Tibial nerve (tissue), 4 donors: ENCODE results near the gene VRK2.

Source experiments
- EP300 ChIP-seq, 2 donors: sonication (generic); formaldehyde crosslinking; IDR thresholded peaks; one replicate each; pipeline ENCODE4 v1.6.1; 2017; ENCODE audit warnings: antibody characterized with exemption in 2 of 2, mild to moderate bottlenecking in 1 of 2
- TF ChIP-seq, protein P1 (sequence below), 5 experiments: fragments of 200-600 bp in 3 of 5; fragments of 450-650 bp in 2 of 5; sonication (generic) in 3 of 5; IDR thresholded peaks; one replicate each; pipeline ENCODE4 v1.5.1; 2016 to 2019; ENCODE audit warnings: antibody characterized with exemption in 5 of 5, mild to moderate bottlenecking in 3 of 5, moderate library complexity in 2 of 5

DNA sequence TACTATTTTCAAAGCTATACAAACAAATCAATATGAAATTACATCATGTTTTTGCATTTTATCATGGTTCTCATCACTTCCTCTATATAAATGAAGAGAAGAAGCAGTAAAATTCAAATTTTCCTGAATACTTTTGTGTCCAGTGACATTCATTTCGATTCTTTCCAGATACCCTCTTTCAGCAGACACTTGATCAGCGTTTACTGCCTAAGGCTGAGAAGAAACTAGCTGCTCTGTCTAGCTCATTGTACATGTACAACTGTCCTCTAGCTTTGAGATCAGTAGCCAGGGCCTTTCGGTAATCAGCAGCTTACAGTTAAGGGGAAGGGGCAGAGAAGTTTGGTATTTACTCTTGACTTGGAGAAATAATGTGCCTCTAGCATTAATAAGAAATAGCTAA lies 4.8 kb downstream of the VRK2 start:
- TF ChIP-seq, protein P1, sequence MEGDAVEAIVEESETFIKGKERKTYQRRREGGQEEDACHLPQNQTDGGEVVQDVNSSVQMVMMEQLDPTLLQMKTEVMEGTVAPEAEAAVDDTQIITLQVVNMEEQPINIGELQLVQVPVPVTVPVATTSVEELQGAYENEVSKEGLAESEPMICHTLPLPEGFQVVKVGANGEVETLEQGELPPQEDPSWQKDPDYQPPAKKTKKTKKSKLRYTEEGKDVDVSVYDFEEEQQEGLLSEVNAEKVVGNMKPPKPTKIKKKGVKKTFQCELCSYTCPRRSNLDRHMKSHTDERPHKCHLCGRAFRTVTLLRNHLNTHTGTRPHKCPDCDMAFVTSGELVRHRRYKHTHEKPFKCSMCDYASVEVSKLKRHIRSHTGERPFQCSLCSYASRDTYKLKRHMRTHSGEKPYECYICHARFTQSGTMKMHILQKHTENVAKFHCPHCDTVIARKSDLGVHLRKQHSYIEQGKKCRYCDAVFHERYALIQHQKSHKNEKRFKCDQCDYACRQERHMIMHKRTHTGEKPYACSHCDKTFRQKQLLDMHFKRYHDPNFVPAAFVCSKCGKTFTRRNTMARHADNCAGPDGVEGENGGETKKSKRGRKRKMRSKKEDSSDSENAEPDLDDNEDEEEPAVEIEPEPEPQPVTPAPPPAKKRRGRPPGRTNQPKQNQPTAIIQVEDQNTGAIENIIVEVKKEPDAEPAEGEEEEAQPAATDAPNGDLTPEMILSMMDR (IDR thresholded peaks at IDR 0.05) = no peak
- no peak for TF ChIP-seq EP300 (IDR thresholded peaks at IDR 0.05)
